OCI-LY3 (cell line): Measurements from ENCODE around the gene ZNF689.

Source experiments
- H2AFZ ChIP-seq: fragments of 200-600, 300-600 bp; shearing (Covaris generic); 2 replicates; pipeline ENCODE4 v1.6.0; 2014; ENCODE audit warnings: antibody characterized with exemption, low read depth, low read length
- H3K27ac ChIP-seq: fragments of 200-600, 300-600 bp; sonication (generic); 2 replicates; pipeline ENCODE4 v1.5.1; 2014; ENCODE audit warnings: mild to moderate bottlenecking, low read length, moderate library complexity, mixed read lengths
- H3K27me3 ChIP-seq: fragments of 200-600, 300-600 bp; sonication (generic); 2 replicates; pipeline ENCODE4 v1.6.1; 2014; ENCODE audit warnings: low read depth, low read length, mixed read lengths
- H3K36me3 ChIP-seq: fragments of 200-600, 300-600 bp; sonication (generic); replicated peaks from 2 replicates; pipeline ENCODE3; 2014; ENCODE audit warnings: low read depth, low read length, mixed read lengths
- H3K4me1 ChIP-seq: fragments of 300-600, 200-600 bp; sonication (generic); 2 replicates; pipeline ENCODE4 v1.6.1; 2014; ENCODE audit warnings: low read length, mixed read lengths
- H3K4me2 ChIP-seq: fragments of 200-600, 300-600 bp; sonication (generic); 2 replicates; pipeline ENCODE4 v1.6.1; 2014; ENCODE audit warnings: low read length, mixed read lengths
- H3K4me3 ChIP-seq: fragments of 300-600, 200-600 bp; sonication (generic); 2 replicates; pipeline ENCODE4 v1.5.1; 2014; ENCODE audit warnings: antibody characterized with exemption, mild to moderate bottlenecking, low read length, moderate library complexity
- H3K79me2 ChIP-seq: fragments of 300-600, 200-600 bp; shearing (Covaris generic); 2 replicates; pipeline ENCODE4 v1.6.1; 2014; ENCODE audit warnings: mild to moderate bottlenecking, low read length, mixed read lengths
- H3K9ac ChIP-seq: fragments of 300-600, 200-600 bp; shearing (Covaris generic); 2 replicates; pipeline ENCODE4 v1.6.0; 2014; ENCODE audit warnings: mild to moderate bottlenecking, low read length, moderate library complexity
- H3K9me3 ChIP-seq: fragments of 200-600, 300-600 bp; shearing (Covaris generic); 2 replicates; pipeline ENCODE4 v1.6.1; 2014; ENCODE audit warnings: low read length, mixed read lengths; ENCODE audit not compliant: insufficient read depth
- H4K20me1 ChIP-seq: fragments of 200-600, 300-600 bp; sonication (generic); 2 replicates; pipeline ENCODE4 v1.6.1; 2016; ENCODE audit warnings: low read length, mixed read lengths; ENCODE audit not compliant: insufficient read depth
- EZH2phosphoT487 ChIP-seq: fragments of 200-600 bp; shearing (Covaris generic); IDR thresholded peaks from 2 replicates; pipeline ENCODE4 v1.6.1; 2018; ENCODE audit warnings: antibody characterized with exemption, mixed run types, low read depth
- TF ChIP-seq, protein P1 (sequence below): fragments of 200-600, 300-600 bp; sonication (generic); IDR thresholded peaks from 2 replicates; pipeline ENCODE4 v1.5.1; 2014; ENCODE audit warnings: antibody characterized with exemption, low read length, low read depth

The ZNF689 gene

GRCh38 chr16:30552956-30553355 is 57.2 kb downstream of the ZNF689 start:
- TF ChIP-seq, protein P1, sequence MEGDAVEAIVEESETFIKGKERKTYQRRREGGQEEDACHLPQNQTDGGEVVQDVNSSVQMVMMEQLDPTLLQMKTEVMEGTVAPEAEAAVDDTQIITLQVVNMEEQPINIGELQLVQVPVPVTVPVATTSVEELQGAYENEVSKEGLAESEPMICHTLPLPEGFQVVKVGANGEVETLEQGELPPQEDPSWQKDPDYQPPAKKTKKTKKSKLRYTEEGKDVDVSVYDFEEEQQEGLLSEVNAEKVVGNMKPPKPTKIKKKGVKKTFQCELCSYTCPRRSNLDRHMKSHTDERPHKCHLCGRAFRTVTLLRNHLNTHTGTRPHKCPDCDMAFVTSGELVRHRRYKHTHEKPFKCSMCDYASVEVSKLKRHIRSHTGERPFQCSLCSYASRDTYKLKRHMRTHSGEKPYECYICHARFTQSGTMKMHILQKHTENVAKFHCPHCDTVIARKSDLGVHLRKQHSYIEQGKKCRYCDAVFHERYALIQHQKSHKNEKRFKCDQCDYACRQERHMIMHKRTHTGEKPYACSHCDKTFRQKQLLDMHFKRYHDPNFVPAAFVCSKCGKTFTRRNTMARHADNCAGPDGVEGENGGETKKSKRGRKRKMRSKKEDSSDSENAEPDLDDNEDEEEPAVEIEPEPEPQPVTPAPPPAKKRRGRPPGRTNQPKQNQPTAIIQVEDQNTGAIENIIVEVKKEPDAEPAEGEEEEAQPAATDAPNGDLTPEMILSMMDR = no peak
- no peak for TF ChIP-seq EZH2phosphoT487
- Histone ChIP-seq H4K20me1 (no peaks in the 10 kb centered on the region), H3K4me1 (no peaks in the 10 kb centered on the region; the same call in 1 of the 2 replicates), H3K36me3 (peaks cover 18% of the 10 kb centered on the region), H3K9me3 (no peaks in the 10 kb centered on the region), H2AFZ (no peak overlapping the region), H3K4me3 (no peak overlapping the region), H3K79me2 (peaks cover 18% of the 10 kb centered on the region), H3K27ac (no peak overlapping the region), H3K9ac (no peak overlapping the region), H3K27me3 (no peaks in the 10 kb centered on the region), H3K4me2 (no peak overlapping the region)
